HCT116 (cell line): Measurements from ENCODE around the gene MYCBP. TPM values are rescaled to one million over a fixed set of nuclear protein-coding genes. Genes with fewer than 3 reads are reported as not detected.

ENCODE experiments used
- ATAC-seq: fragments of 200-7000 bp; cut with Tn5 transposase; 2 replicates; pipeline ENCODE4 v1.9.1; 2020; ENCODE audit warnings: mild to moderate bottlenecking, moderate library complexity
- BruUV-seq: library from RNA; stranded (reverse); fragments of 400-500 nt; replicated peaks from 2 replicates; lab custom pipeline; 2021; lab: Mats Ljungman, UMichigan
- CTCF ChIA-PET: fragments of 300-600 bp; sonication (Branson Sonifier 250); formaldehyde crosslinking; loops from one replicate; lab custom pipeline; 2021; ENCODE audit warnings: antibody characterized with exemption; lab: Charles Lee
- POLR2A ChIA-PET: fragments of 300-600, 350-600 bp; sonication (Branson Sonifier 250); formaldehyde crosslinking; loops from one replicate; lab custom pipeline; 2021; ENCODE audit warnings: antibody characterized with exemption; lab: Charles Lee
- RAD21 ChIA-PET, 2 experiments: fragments of 300-600 bp; sonication (Branson Sonifier 250); formaldehyde crosslinking; loops; one replicate each; lab custom pipeline; 2023; ENCODE audit warnings: low total read pairs in 2 of 2; ENCODE audit not compliant: uncharacterized antibody in 2 of 2, unreplicated experiment in 2 of 2, low non-redundant PET in 1 of 2; lab: Charles Lee
- DNase-seq: peaks from one replicate; pipeline ENCODE4 v3.0.0-alpha.2; 2010; ENCODE audit warnings: low read depth, low spot score
- H2AFZ ChIP-seq: fragments of 200-600 bp; shearing (Covaris generic), sonication (generic); 2 replicates; pipeline ENCODE4 v1.6.1; 2017; ENCODE audit warnings: low read depth, mixed run types, mixed read lengths, antibody characterized with exemption, low read length; ENCODE audit not compliant: poor library complexity, severe bottlenecking
- H3K27ac ChIP-seq: 2 replicates; pipeline ENCODE4 v1.5.1; 2012; ENCODE audit warnings: low read depth, low read length
- H3K27me3 ChIP-seq: fragments of 200-600 bp; sonication (generic); 2 replicates; pipeline ENCODE4 v1.6.1; 2016; ENCODE audit warnings: mixed run types, low read length, mixed read lengths; ENCODE audit not compliant: insufficient read depth
- H3K36me3 ChIP-seq, 2 experiments: fragments of 200-500 bp in 1 of 2; fragments of 200-600 bp in 1 of 2; sonication (Bioruptor generic) in 1 of 2; sonication (generic) in 1 of 2; 2 replicates each; pipeline versions ENCODE4 v1.5.1 to v1.6.1; 2014 to 2016; ENCODE audit warnings: low read length in 2 of 2, inconsistent platforms in 1 of 2, mixed read lengths in 1 of 2, mixed run types in 1 of 2; ENCODE audit not compliant: insufficient read depth in 2 of 2, control insufficient read depth in 1 of 2
- H3K4me1 ChIP-seq, 2 experiments: fragments of 200-600 bp in 1 of 2; sonication (generic) in 1 of 2; 2 replicates each; pipeline versions ENCODE4 v1.5.1 to v1.6.1; 2012 to 2017; ENCODE audit warnings: low read length in 2 of 2, inconsistent platforms in 1 of 2, mild to moderate bottlenecking in 1 of 2, mixed read lengths in 1 of 2, mixed run types in 1 of 2, moderate library complexity in 1 of 2; ENCODE audit not compliant: insufficient read depth in 2 of 2, control insufficient read depth in 1 of 2
- H3K4me2 ChIP-seq: fragments of 200-600 bp; sonication (generic); 2 replicates; pipeline ENCODE4 v1.6.1; 2017; ENCODE audit warnings: mixed run types, low read length, mixed read lengths
- H3K4me3 ChIP-seq, 2 experiments: fragments of 200-600 bp in 1 of 2; sonication (generic) in 1 of 2; replicated peaks in 1 of 2; 2 replicates each; pipeline ENCODE4 v1.5.1; 2011 to 2016; ENCODE audit warnings: low read length in 2 of 2, control low read depth in 1 of 2, low read depth in 1 of 2, mild to moderate bottlenecking in 1 of 2, mixed read lengths in 1 of 2, mixed run types in 1 of 2
- H3K79me2 ChIP-seq: fragments of 200-600 bp; sonication (generic); 2 replicates; pipeline ENCODE4 v1.6.1; 2017; ENCODE audit warnings: mild to moderate bottlenecking, mixed run types, low read length, moderate library complexity, mixed read lengths; ENCODE audit not compliant: insufficient read depth
- H3K9ac ChIP-seq: fragments of 200-600 bp; sonication (generic); 2 replicates; pipeline ENCODE4 v1.6.1; 2016; ENCODE audit warnings: low read length, mixed read lengths
- H3K9me2 ChIP-seq: fragments of 200-600 bp; sonication (generic), shearing (Covaris generic); 2 replicates; pipeline ENCODE4 v1.6.1; 2017; ENCODE audit warnings: mixed run types, mild to moderate bottlenecking, moderate library complexity; ENCODE audit not compliant: insufficient read depth
- H3K9me3 ChIP-seq, 2 experiments: fragments of 200-500 bp in 1 of 2; fragments of 200-600 bp in 1 of 2; sonication (Bioruptor generic) in 1 of 2; sonication (generic) in 1 of 2; 2 replicates each; pipeline ENCODE4 v1.6.1; 2014 to 2017; ENCODE audit warnings: low read length in 2 of 2, mixed read lengths in 2 of 2, inconsistent platforms in 1 of 2, low read depth in 1 of 2, mild to moderate bottlenecking in 1 of 2, mixed run types in 1 of 2, moderate library complexity in 1 of 2; ENCODE audit not compliant: control insufficient read depth in 1 of 2, insufficient read depth in 1 of 2
- H4K20me1 ChIP-seq: fragments of 200-600 bp; sonication (generic), shearing (Covaris generic); 2 replicates; pipeline ENCODE4 v1.6.1; 2017; ENCODE audit warnings: mixed run types, mild to moderate bottlenecking, moderate library complexity; ENCODE audit not compliant: insufficient read depth
- CEBPB ChIP-seq: IDR thresholded peaks from 2 replicates; pipeline ENCODE4 v1.6.1; 2012; ENCODE audit warnings: low read depth
- EGR1 ChIP-seq: IDR thresholded peaks from 2 replicates; pipeline ENCODE4 v1.6.1; 2012; ENCODE audit warnings: low read depth
- ELF1 ChIP-seq: IDR thresholded peaks from 2 replicates; pipeline ENCODE4 v1.6.1; 2012; ENCODE audit warnings: low read depth, borderline replicate concordance
- EZH2 ChIP-seq: fragments of 200-600 bp; sonication (generic); IDR thresholded peaks from 2 replicates; pipeline ENCODE4 v1.6.1; 2017; ENCODE audit warnings: antibody characterized with exemption, mixed run types
- POLR2A ChIP-seq: IDR thresholded peaks from 2 replicates; pipeline ENCODE4 v1.7.0; 2011; ENCODE audit warnings: borderline replicate concordance; ENCODE audit not compliant: insufficient read depth, insufficient read length; ENCODE audit errors: extremely low read depth
- RAD21 ChIP-seq: IDR thresholded peaks from 2 replicates; pipeline ENCODE4 v1.6.1; 2012; ENCODE audit warnings: low read depth, mild to moderate bottlenecking
- SIN3A ChIP-seq: IDR thresholded peaks from 2 replicates; pipeline ENCODE4 v1.6.1; 2012; ENCODE audit warnings: low read depth
- SP1 ChIP-seq: IDR thresholded peaks from 2 replicates; pipeline ENCODE4 v1.6.1; 2012; ENCODE audit warnings: low read depth
- SRF ChIP-seq: IDR thresholded peaks from 2 replicates; pipeline ENCODE4 v1.6.1; 2012; ENCODE audit warnings: low read depth
- TCF7L2 ChIP-seq: IDR thresholded peaks from 2 replicates; pipeline ENCODE4 v1.7.0; 2011; ENCODE audit warnings: borderline replicate concordance, inconsistent platforms; ENCODE audit not compliant: insufficient read depth, insufficient read length; ENCODE audit errors: extremely low read depth
- YY1 ChIP-seq: IDR thresholded peaks from 2 replicates; pipeline ENCODE4 v1.6.1; 2011; ENCODE audit warnings: low read length, low read depth, moderate library complexity, mild to moderate bottlenecking; ENCODE audit not compliant: insufficient replicate concordance; ENCODE audit errors: extremely low read depth
- ZFX ChIP-seq: fragments of 450-650 bp; IDR thresholded peaks from 2 replicates; pipeline ENCODE4 v1.6.1; 2017
- ZNF274 ChIP-seq: fragments of 200-500 bp; sonication (Bioruptor generic); IDR thresholded peaks from 2 replicates; pipeline ENCODE4 v1.6.1; 2014; ENCODE audit warnings: mild to moderate bottlenecking, low read depth, low read length, inconsistent platforms
- intact Hi-C: fragments of 100-400 bp; cut with micrococcal nuclease; formaldehyde crosslinking; loops from 2 replicates; pipeline ENCODE4 v1.10.0; 2022
- total RNA-seq: library from RNA; stranded (reverse); gene quantifications from one replicate; pipeline ENCODE4 v1.2.1, GENCODE V29; 2021; ENCODE audit not compliant: unreplicated experiment
- TF ChIP-seq, protein P1 (sequence below): IDR thresholded peaks from 2 replicates; pipeline ENCODE4 v1.6.1; 2012
- TF ChIP-seq, protein P2 (sequence below): IDR thresholded peaks from 2 replicates; pipeline ENCODE4 v1.6.1; 2012; ENCODE audit warnings: low read depth
- TF ChIP-seq, protein P3 (sequence below), 3 experiments: fragments of 200-600 bp in 1 of 3; sonication (generic) in 1 of 3; IDR thresholded peaks in 2 of 3; conservative IDR thresholded peaks in 1 of 3; 2 replicates each; pipeline ENCODE4 v1.5.1; 2012 to 2017; ENCODE audit warnings: low read depth in 2 of 3, low read length in 2 of 3, antibody characterized with exemption in 1 of 3, borderline replicate concordance in 1 of 3, control low read depth in 1 of 3, mild to moderate bottlenecking in 1 of 3, mixed read lengths in 1 of 3, mixed run types in 1 of 3, moderate library complexity in 1 of 3; ENCODE audit not compliant: insufficient read depth in 1 of 3
- TF ChIP-seq, protein P4 (sequence below): IDR thresholded peaks from 2 replicates; pipeline ENCODE4 v1.6.1; 2012

Gene MYCBP
- total RNA-seq, 1 experiment from 2014 or later = 40.2 TPM

DNA sequence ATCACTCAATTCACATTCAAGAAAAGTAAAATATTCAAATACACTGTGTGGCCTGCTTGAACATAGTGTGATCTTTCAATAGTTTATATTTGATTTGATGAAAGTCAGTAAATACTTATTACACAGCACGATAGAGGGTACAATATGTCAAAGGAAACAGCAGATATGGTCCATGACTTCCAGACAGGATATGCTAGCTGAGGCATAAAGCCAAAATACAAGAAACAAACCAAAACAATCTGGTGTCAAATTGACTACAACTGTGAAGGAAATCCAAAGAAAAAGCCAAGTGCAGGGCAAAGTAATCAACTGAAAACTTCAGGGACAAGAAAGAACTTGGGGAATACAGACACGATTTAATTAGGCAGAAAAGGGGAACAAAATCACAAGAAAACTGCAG lies 32.9 kb downstream of the MYCBP start:
- no peak overlapping the region for H2AFZ ChIP-seq
- RAD21 ChIA-PET = no interaction called here
- no peaks in the 10 kb centered on the region for H3K9me3 ChIP-seq
- H3K4me1 ChIP-seq = no peaks in the 10 kb centered on the region
- no peaks in the 10 kb centered on the region for H3K79me2 ChIP-seq
- no peak overlapping the region for H3K9ac ChIP-seq
- intact Hi-C loops = no loop called here
- H3K4me3 ChIP-seq = no peak overlapping the region
- CTCF ChIA-PET = no interaction called here
- no TSS peak for BruUV-seq
- no peaks in the 10 kb centered on the region for H4K20me1 ChIP-seq
- H3K9me2 ChIP-seq = no peaks in the 10 kb centered on the region
- H3K27me3 ChIP-seq = no peaks in the 10 kb centered on the region
- TF ChIP-seq SP1 = no peak
- TF ChIP-seq SIN3A = no peak
- TF ChIP-seq POLR2A = no peak
- no peak for TF ChIP-seq EZH2
- no peak for TF ChIP-seq RAD21
- TF ChIP-seq, protein P1, sequence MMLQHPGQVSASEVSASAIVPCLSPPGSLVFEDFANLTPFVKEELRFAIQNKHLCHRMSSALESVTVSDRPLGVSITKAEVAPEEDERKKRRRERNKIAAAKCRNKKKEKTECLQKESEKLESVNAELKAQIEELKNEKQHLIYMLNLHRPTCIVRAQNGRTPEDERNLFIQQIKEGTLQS = no peak
- TF ChIP-seq ZNF274 = no peak
- TF ChIP-seq ELF1 = no peak
- no peak for TF ChIP-seq EGR1
- TF ChIP-seq, protein P2, sequence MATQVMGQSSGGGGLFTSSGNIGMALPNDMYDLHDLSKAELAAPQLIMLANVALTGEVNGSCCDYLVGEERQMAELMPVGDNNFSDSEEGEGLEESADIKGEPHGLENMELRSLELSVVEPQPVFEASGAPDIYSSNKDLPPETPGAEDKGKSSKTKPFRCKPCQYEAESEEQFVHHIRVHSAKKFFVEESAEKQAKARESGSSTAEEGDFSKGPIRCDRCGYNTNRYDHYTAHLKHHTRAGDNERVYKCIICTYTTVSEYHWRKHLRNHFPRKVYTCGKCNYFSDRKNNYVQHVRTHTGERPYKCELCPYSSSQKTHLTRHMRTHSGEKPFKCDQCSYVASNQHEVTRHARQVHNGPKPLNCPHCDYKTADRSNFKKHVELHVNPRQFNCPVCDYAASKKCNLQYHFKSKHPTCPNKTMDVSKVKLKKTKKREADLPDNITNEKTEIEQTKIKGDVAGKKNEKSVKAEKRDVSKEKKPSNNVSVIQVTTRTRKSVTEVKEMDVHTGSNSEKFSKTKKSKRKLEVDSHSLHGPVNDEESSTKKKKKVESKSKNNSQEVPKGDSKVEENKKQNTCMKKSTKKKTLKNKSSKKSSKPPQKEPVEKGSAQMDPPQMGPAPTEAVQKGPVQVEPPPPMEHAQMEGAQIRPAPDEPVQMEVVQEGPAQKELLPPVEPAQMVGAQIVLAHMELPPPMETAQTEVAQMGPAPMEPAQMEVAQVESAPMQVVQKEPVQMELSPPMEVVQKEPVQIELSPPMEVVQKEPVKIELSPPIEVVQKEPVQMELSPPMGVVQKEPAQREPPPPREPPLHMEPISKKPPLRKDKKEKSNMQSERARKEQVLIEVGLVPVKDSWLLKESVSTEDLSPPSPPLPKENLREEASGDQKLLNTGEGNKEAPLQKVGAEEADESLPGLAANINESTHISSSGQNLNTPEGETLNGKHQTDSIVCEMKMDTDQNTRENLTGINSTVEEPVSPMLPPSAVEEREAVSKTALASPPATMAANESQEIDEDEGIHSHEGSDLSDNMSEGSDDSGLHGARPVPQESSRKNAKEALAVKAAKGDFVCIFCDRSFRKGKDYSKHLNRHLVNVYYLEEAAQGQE = no peak
- TF ChIP-seq, protein P3, sequence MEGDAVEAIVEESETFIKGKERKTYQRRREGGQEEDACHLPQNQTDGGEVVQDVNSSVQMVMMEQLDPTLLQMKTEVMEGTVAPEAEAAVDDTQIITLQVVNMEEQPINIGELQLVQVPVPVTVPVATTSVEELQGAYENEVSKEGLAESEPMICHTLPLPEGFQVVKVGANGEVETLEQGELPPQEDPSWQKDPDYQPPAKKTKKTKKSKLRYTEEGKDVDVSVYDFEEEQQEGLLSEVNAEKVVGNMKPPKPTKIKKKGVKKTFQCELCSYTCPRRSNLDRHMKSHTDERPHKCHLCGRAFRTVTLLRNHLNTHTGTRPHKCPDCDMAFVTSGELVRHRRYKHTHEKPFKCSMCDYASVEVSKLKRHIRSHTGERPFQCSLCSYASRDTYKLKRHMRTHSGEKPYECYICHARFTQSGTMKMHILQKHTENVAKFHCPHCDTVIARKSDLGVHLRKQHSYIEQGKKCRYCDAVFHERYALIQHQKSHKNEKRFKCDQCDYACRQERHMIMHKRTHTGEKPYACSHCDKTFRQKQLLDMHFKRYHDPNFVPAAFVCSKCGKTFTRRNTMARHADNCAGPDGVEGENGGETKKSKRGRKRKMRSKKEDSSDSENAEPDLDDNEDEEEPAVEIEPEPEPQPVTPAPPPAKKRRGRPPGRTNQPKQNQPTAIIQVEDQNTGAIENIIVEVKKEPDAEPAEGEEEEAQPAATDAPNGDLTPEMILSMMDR (IDR thresholded peaks at IDR 0.05 in 2 of 3, conservative IDR thresholded peaks at IDR 0.05 in 1 of 3; ENCODE audit: borderline replicate concordance in 1 of 3, insufficient read depth in 1 of 3, low read depth in 2 of 3, low read length in 2 of 3) = no peak
- TF ChIP-seq, protein P4, sequence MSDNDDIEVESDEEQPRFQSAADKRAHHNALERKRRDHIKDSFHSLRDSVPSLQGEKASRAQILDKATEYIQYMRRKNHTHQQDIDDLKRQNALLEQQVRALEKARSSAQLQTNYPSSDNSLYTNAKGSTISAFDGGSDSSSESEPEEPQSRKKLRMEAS = no peak
- no peak for TF ChIP-seq CEBPB
- no peak for TF ChIP-seq TCF7L2
- TF ChIP-seq ZFX = no peak
- TF ChIP-seq YY1 = no peak
- no peak for TF ChIP-seq SRF
- peaks cover 0 to 4% of the 10 kb centered on the region in 2 experiments; a peak in 2 of 4 replicates for H3K36me3 ChIP-seq
- POLR2A ChIA-PET = no interaction called here
- H3K4me2 ChIP-seq = no peak overlapping the region
- ATAC-seq (no peak), DNase-seq (no peak)
- no peak overlapping the region for H3K27ac ChIP-seq
